ENCODE results near the gene MEG3.

MEG3 gene

GRCh38 chr14:100832311-100832960 lies 6.5 kb downstream of the MEG3 start:
- DNase-seq (ENCODE audit: low read depth, low spot score), result no peak

DNA sequence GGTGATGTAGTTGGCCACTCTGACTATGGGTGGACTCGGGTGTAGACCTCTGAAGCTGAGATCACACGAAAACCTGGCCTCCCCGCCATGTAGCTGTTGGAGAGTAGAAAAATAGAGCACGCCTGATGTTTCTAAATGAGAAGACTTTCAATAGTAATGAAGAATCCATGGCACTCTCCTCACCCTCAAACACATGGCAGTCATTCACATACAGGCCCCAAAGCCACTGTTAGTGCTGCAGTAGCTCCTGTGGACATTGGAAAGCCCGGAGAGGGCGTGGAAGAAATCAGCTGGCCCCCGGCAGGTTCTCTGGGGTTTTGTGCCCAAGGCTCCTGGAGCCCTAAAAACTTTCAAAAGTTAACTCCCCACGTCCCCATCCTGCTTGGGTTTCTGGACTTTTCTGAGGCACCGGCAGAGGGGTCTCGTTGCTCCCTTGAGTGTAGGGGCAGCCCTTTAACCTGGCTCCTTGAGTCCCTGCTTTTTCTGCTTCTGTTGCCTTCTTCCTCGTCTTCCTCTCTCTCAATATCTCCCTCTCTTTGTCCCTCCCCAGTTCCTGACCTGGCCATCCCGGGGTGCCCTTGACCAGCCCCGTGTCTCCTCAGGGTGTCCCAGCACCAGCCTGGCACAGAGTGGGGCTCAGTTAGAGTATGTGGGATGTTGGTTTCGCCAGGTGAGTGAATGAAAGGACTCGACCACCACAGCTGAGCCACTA lies 8.3 kb downstream of the MEG3 start:
- DNase-seq (ENCODE audit: low read depth, low spot score), result no peak

GRCh38 chr14:100834794-100835547 lies 9.1 kb downstream of the MEG3 start:
- no peak for DNase-seq (ENCODE audit: low read depth, low spot score)

DNA sequence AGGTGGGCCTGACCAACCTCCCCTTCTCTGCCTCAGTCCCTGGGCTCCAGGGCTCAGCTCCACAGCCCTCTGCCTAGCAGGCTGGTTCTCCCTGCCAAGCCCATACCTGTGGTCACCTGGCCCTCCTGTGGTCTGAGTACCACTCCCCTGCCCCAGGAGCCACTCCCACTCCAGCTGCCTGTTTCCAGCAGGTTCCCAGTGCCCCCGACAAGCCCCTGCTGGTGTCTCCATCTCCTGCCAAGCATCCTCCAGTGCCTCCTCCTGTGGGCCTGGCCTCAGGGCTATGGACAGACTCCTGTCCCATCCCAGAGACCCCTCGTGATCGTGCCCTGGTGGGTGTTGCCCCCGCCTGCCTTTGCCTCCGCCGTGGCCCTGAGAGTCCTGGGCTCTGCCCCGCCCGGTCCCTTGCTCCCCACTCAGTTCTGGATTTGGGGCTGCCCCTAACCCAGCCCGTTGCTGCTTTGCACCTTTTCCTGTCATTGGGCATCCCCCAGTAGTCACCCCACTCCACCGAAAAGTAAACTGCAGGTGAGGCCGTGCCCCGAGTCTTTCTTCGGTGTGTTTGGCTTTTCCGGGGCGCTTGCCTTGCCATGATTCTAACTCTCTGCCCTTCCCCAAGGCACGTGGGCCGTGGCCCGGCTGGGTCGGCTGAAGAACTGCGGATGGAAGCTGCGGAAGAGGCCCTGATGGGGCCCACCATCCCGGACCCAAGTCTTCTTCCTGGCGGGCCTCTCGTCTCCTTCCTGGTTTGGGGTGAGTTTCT lies 9.8 kb downstream of the MEG3 start:
- DNase-seq (ENCODE audit: low read depth, low spot score), result no peak

- no peak for DNase-seq (ENCODE audit: low read depth, low spot score)
Observed at GRCh38 chr14:100836311-100836805, 10.4 kb downstream of the MEG3 start.

GRCh38 chr14:100836941-100837804 lies 11.3 kb downstream of the MEG3 start:
- no peak for DNase-seq (ENCODE audit: low read depth, low spot score)

GRCh38 chr14:100837805-100838350 lies 12.0 kb downstream of the MEG3 start:
- DNase-seq (ENCODE audit: low read depth, low spot score), result no peak

GRCh38 chr14:100838493-100839314 lies 12.8 kb downstream of the MEG3 start:
- DNase-seq (ENCODE audit: low read depth, low spot score), result no peak

DNA sequence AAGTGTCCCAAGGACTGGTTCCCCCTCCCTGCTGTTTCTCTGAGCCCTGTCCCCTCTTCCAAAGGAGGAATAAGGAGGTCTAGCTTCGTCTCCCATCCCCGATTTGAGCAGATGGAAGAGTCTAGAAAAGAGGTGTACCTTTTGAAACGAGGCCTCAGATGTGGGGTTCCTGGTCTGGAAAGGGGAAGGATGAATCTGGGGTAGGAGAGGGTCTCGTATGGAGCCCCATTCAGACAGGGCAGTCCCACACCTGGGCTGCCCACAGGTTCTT lies 13.3 kb downstream of the MEG3 start:
- no peak for DNase-seq (ENCODE audit: low read depth, low spot score)

DNA sequence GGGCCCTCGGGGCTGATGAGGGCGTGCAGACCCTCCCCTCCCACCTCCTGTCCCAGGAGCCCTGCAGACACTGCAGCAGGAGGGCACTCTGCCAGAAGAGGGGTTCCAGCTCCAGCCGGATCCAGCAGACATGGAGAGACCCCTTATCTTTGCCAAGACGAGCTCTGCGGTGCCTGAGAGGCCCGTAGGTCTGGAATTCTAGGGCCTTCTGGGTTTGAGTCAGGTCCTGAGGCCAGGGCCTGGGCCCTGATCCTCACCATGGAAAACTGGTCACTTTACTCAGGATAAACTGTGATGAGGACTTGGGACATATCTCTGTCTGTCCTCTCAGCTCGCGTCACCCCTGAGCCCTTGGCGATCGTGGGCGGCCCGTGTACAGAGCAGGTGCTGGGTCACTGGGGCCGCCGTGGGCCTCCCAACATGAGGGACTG lies 13.8 kb downstream of the MEG3 start:
- DNase-seq (ENCODE audit: low read depth, low spot score), result no peak

GRCh38 chr14:100840286-100841065 lies 14.6 kb downstream of the MEG3 start:
- no peak for DNase-seq (ENCODE audit: low read depth, low spot score)

- DNase-seq (ENCODE audit: low read depth, low spot score), result no peak
Observed at GRCh38 chr14:100841066-100841760, 15.3 kb downstream of the MEG3 start.

DNA sequence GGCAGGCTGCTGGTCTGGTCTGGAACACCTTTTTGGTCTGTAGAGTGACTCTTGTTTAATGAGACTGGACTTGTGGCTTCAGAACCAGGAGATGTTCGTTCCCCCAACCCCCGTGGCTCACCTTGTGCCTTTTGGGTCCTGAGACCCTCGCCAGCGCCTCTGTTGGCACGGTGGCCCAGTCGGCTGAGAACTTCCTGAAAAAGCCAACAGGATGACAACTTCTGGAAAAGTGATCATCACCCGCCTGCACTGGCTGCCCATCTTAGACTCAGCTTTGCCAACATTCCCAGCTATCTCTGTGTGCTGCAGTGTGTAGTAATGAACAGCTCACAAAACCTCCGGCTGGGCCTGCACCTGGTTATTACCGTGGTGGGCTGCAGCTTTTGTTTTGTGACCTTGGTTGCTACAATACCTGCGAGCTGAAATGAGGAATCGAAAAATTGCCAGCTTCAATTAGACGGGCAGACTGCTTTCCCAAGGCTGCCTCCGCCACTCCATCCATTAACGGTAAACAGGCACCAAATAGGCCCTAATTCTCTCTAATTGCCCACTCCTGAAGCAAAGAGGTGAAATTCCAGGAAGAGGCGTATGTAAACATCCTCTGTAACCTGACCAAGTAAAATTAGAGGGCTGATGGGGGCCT lies 16.0 kb downstream of the MEG3 start:
- no peak for DNase-seq (ENCODE audit: low read depth, low spot score)

- no peak for DNase-seq (ENCODE audit: low read depth, low spot score)
Observed at GRCh38 chr14:100842799-100843198, 16.9 kb downstream of the MEG3 start.

GRCh38 chr14:100844082-100844408 lies 18.1 kb downstream of the MEG3 start:
- DNase-seq (ENCODE audit: low read depth, low spot score), result no peak

GRCh38 chr14:100844421-100844820 lies 18.5 kb downstream of the MEG3 start:
- DNase-seq (ENCODE audit: low read depth, low spot score), result no peak

DNA sequence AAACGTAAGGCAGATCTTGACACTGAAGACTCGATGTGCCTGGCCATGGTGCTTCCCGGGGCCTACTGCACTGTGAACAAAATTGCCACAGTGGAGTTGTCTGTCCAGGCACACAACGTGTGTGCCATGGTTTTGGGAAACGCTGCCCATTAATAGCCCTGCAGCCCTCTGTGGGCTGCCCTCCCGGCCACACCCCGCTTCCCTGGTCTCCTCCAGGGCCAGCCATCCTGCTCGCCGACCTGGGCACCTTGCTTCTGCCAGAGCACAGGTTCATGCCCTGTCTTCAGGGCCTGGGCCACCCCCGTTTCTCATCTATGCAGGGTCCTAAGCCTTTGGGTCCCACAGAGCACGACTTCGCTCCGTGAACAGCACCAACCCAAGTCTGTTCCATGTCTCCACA lies 18.9 kb downstream of the MEG3 start:
- no peak for DNase-seq (ENCODE audit: low read depth, low spot score)

DNA sequence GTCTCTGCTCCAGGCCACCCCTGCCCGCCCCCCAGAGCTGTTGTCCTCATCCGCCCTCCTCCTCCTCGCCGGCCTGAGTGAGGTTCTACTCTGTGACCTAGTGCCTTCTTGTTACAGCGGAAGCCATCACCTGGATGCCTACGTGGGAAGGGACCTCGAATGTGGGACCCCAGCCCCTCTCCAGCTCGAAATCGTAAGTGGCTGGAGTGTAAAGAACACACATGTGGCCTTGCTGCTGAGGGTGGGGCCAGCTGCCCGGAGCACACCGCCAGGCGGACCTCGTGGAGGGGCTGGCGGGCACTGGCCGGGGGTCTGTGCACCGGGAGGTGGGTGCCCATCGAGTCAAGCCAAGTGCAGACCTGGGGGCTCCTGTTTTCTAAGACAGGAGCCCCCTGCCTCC lies 19.4 kb downstream of the MEG3 start:
- no peak for DNase-seq (ENCODE audit: low read depth, low spot score)
